Mammary epithelial cell (primary cell): ENCODE data around the gene SMCO3.

Source experiments
- EZH2 ChIP-seq: IDR thresholded peaks from 2 replicates; pipeline ENCODE4 v1.6.1; 2012; ENCODE audit warnings: low read length, inconsistent platforms, borderline replicate concordance
- TF ChIP-seq, protein P1 (sequence below), 2 donors: IDR thresholded peaks in 1 of 2; conservative IDR thresholded peaks in 1 of 2; 2 replicates each; pipeline ENCODE4 v1.5.1; 2011 to 2012; ENCODE audit warnings: inconsistent platforms in 2 of 2, low read length in 2 of 2, mild to moderate bottlenecking in 2 of 2, control low read depth in 1 of 2, low read depth in 1 of 2; ENCODE audit not compliant: insufficient read depth in 1 of 2; ENCODE audit errors: extremely low read depth in 1 of 2

DNA sequence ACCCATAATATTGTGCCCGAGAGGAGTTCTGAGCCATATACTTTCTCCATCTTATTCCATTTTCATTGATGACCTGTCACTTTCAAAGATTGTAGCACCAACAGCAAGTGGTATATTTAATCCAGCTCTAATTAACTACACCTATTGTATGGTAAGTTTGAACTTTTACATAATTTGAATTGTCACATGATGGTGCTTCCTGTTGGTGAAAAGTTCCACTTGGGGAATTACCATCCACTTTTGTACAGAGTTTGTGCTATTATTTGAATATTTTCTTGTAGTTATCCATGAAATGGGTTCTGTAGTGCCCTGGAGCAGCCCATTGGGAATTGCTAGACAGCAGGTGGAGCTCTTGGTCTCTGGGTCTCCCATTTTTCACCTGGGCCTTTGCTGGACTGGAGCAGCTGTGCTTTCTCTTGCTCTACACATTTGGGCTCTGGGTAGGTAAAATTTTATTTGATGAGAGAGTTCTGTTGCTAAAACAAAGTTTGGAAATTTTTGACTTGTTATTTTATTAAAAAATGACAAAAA, 3.0 kb downstream of the SMCO3 start:
- TF ChIP-seq, protein P1, sequence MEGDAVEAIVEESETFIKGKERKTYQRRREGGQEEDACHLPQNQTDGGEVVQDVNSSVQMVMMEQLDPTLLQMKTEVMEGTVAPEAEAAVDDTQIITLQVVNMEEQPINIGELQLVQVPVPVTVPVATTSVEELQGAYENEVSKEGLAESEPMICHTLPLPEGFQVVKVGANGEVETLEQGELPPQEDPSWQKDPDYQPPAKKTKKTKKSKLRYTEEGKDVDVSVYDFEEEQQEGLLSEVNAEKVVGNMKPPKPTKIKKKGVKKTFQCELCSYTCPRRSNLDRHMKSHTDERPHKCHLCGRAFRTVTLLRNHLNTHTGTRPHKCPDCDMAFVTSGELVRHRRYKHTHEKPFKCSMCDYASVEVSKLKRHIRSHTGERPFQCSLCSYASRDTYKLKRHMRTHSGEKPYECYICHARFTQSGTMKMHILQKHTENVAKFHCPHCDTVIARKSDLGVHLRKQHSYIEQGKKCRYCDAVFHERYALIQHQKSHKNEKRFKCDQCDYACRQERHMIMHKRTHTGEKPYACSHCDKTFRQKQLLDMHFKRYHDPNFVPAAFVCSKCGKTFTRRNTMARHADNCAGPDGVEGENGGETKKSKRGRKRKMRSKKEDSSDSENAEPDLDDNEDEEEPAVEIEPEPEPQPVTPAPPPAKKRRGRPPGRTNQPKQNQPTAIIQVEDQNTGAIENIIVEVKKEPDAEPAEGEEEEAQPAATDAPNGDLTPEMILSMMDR (conservative IDR thresholded peaks at IDR 0.05 in 1 of 2, IDR thresholded peaks at IDR 0.05 in 1 of 2; ENCODE audit: extremely low read depth in 1 of 2, insufficient read depth in 1 of 2, low read depth in 1 of 2, low read length in 2 of 2) = peak; percentile 65 to 85
- no peak for TF ChIP-seq EZH2
